Tibial nerve (tissue), 4 donors: Measurements from ENCODE around the gene SH3BGR. TPM values are rescaled to one million over a fixed set of nuclear protein-coding genes. Genes with fewer than 3 reads are reported as not detected.

ENCODE experiments used
- DNase-seq, 2 donors: peaks; one replicate each; pipeline ENCODE4 v3.0.0-alpha.2; 2019; ENCODE audit warnings: low spot score in 2 of 2
- H3K27ac ChIP-seq, 4 donors: fragments of 200-600 bp; sonication (generic) in 3 of 4; one replicate each; pipeline ENCODE4 v1.5.1; 2017 to 2019; ENCODE audit warnings: mild to moderate bottlenecking in 1 of 4
- H3K27me3 ChIP-seq, 2 donors: fragments of 200-600 bp; sonication (generic) in 1 of 2; one replicate each; pipeline versions ENCODE4 v1.5.1 to v1.6.0; 2017 to 2019
- H3K36me3 ChIP-seq, 3 donors: fragments of 200-600 bp; sonication (generic); one replicate each; pipeline ENCODE4 v1.5.1; 2018 to 2019
- H3K4me1 ChIP-seq, 4 donors: fragments of 200-600 bp; sonication (generic) in 3 of 4; one replicate each; pipeline ENCODE4 v1.5.1; 2017 to 2019
- H3K4me3 ChIP-seq, 4 donors: fragments of 200-600 bp; sonication (generic) in 3 of 4; one replicate each; pipeline ENCODE4 v1.5.1; 2017 to 2019; ENCODE audit warnings: mild to moderate bottlenecking in 1 of 4, moderate library complexity in 1 of 4
- H3K9me3 ChIP-seq, 4 donors: fragments of 200-600 bp; sonication (generic) in 3 of 4; one replicate each; pipeline ENCODE4 v1.5.1; 2017 to 2019
- EP300 ChIP-seq, 2 donors: sonication (generic); formaldehyde crosslinking; IDR thresholded peaks; one replicate each; pipeline ENCODE4 v1.6.1; 2017; ENCODE audit warnings: antibody characterized with exemption in 2 of 2, mild to moderate bottlenecking in 1 of 2
- POLR2A ChIP-seq, 2 donors: fragments of 450-650 bp; IDR thresholded peaks; one replicate each; pipeline ENCODE4 v1.6.1; 2017; ENCODE audit warnings: antibody characterized with exemption in 2 of 2, mild to moderate bottlenecking in 2 of 2, moderate library complexity in 2 of 2
- WGBS, 2 donors: methylation state at CpG; one replicate each; pipeline ENCODE4 v1.1.5; 2018; 5-methylcytosine and 5-hydroxymethylcytosine counted together
- total RNA-seq, 4 donors: library from RNA; depleted of rRNA; stranded (reverse); fragments of >200 nt; gene quantifications; one replicate each; pipeline ENCODE4 v1.1.0, GENCODE V29; 2016
- TF ChIP-seq, protein P1 (sequence below), 5 experiments: fragments of 200-600 bp in 3 of 5; fragments of 450-650 bp in 2 of 5; sonication (generic) in 3 of 5; IDR thresholded peaks; one replicate each; pipeline ENCODE4 v1.5.1; 2016 to 2019; ENCODE audit warnings: antibody characterized with exemption in 5 of 5, mild to moderate bottlenecking in 3 of 5, moderate library complexity in 2 of 5

Gene SH3BGR
- total RNA-seq, 4 donors from 2014 or later: 2.4 to 9.6 (median 4.4) TPM

DNA sequence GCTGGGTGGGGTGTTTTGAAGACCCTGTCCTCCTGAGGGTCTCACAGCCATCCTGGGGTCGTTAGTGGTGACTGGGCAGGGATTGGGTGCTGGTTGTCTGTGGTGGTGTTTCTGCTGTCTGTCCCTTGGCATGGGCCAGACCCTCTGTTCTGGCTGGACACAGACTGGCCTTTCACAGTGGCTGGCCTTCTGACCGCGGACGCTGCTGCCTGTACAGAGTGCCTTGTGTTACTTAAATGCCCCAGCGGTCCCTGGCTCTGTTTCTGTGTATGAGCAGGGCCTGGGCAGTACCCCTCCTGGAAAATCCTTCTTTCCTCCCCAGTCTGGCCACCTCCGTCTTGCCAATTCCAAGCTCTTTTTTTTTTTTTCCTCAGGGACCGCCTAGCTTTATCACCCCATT is 50.9 kb downstream of the SH3BGR start:
- Histone ChIP-seq H3K9me3 (no peaks in the 10 kb centered on the region), H3K36me3 (no peaks in the 10 kb centered on the region), H3K27ac (peak overlapping the region in 2 of 4 donors; percentile 16 to 38), H3K4me1 (peaks cover 0 to 23% (median 8%) of the 10 kb centered on the region in 4 donors), H3K4me3 (no peak overlapping the region), H3K27me3 (no peaks in the 10 kb centered on the region)
- no peak for TF ChIP-seq EP300 (IDR thresholded peaks at IDR 0.05)
- no peak for TF ChIP-seq POLR2A (IDR thresholded peaks at IDR 0.05)
- TF ChIP-seq, protein P1, sequence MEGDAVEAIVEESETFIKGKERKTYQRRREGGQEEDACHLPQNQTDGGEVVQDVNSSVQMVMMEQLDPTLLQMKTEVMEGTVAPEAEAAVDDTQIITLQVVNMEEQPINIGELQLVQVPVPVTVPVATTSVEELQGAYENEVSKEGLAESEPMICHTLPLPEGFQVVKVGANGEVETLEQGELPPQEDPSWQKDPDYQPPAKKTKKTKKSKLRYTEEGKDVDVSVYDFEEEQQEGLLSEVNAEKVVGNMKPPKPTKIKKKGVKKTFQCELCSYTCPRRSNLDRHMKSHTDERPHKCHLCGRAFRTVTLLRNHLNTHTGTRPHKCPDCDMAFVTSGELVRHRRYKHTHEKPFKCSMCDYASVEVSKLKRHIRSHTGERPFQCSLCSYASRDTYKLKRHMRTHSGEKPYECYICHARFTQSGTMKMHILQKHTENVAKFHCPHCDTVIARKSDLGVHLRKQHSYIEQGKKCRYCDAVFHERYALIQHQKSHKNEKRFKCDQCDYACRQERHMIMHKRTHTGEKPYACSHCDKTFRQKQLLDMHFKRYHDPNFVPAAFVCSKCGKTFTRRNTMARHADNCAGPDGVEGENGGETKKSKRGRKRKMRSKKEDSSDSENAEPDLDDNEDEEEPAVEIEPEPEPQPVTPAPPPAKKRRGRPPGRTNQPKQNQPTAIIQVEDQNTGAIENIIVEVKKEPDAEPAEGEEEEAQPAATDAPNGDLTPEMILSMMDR (IDR thresholded peaks at IDR 0.05): no peak
- 21 to 40% methylated on average over 7 of the region's 7 CpGs for WGBS, 2 donors
- DNase-seq: no peak

DNA sequence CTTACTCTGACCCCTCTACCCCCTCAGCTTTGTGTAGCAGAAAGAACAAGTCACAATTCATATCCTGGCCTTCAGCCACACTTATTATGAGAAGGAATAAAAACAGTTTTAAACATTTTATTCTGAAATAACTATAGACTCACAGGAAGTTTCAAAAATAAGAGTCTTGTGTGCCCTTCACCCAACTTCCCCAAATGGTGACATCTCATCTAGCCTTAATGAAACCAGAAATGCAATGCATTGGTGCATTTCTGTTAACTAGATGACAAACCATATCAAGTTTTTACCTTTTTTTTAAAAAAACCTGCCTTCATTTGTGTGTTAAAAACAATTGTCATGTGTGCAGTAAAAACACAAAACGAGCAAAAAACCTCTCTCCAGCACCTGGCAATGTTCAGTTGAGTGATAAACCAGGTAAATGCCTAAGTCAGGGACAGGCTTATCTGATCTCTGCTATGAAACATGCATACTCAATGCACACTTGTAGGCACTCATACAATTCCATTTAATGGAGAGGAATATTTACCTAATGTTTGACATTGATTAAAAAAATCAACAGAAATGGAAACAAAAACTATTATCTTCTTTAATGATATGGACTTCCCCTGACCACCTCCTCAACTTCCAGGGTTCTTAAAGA is 51.5 kb downstream of the SH3BGR start:
- Histone ChIP-seq H3K27ac (peak overlapping the region in 1 of 4 donors; percentile 38), H3K4me3 (no peak overlapping the region), H3K27me3 (no peaks in the 10 kb centered on the region), H3K36me3 (no peaks in the 10 kb centered on the region), H3K4me1 (peaks cover 0 to 23% (median 8%) of the 10 kb centered on the region in 4 donors), H3K9me3 (no peaks in the 10 kb centered on the region)
- WGBS, 2 donors: 26 to 48% methylated on average over 1 of the region's 1 CpG
- no peak for DNase-seq
- no peak for TF ChIP-seq POLR2A (IDR thresholded peaks at IDR 0.05)
- TF ChIP-seq EP300 (IDR thresholded peaks at IDR 0.05): no peak
- TF ChIP-seq, protein P1 (IDR thresholded peaks at IDR 0.05): no peak

DNA sequence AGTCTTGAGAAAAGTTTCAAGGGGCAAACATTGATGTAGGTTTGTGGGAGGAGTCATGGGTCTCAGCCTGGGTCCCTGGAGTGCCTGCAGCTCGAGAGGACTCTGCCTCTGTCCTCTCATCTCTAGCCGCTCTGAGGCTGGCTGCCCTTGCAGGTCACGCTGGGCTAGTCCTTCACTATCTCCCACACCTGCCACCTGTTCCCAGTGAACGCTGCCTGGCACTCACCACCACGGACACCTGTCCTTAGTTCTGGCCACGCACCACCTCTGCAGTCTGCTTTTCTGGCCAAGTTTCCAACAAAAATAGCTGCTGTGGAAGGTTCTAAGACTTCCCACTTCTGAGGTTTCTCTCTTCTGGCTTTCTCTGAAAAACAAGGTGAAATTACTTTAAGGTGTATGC is 52.5 kb downstream of the SH3BGR start:
- H3K27me3 ChIP-seq: no peaks in the 10 kb centered on the region
- H3K4me3 ChIP-seq: no peak overlapping the region
- H3K36me3 ChIP-seq: no peaks in the 10 kb centered on the region
- WGBS, 2 donors: 80 to 91% methylated on average over 6 of the region's 6 CpGs
- H3K9me3 ChIP-seq: no peaks in the 10 kb centered on the region
- no peak for DNase-seq
- H3K27ac ChIP-seq: no peak overlapping the region
- TF ChIP-seq POLR2A (IDR thresholded peaks at IDR 0.05) (no peak), EP300 (IDR thresholded peaks at IDR 0.05) (no peak)
- TF ChIP-seq, protein P1 (IDR thresholded peaks at IDR 0.05): no peak
- peaks cover 0 to 23% (median 8%) of the 10 kb centered on the region in 4 donors for H3K4me1 ChIP-seq

DNA sequence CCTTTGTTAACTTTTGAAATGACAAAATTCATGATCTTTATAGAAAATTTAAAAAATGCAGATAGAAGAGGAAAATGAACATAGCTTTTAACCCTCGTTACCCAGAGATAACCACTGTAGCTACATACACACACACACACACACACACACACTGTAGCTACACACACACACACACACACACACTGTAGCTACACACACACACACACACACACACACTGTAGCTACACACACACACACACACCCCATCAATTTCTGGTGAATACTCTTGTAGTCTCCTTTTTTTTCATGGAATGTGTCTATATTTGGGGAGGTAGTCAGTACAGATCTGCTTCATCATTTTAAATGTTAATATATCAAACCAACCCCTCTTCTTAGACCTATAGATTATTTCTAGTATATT is 58.5 kb downstream of the SH3BGR start:
- no peaks in the 10 kb centered on the region for H3K4me1 ChIP-seq
- H3K27me3 ChIP-seq: no peaks in the 10 kb centered on the region
- no peaks in the 10 kb centered on the region for H3K36me3 ChIP-seq
- 92 to 100% methylated on average over 1 of the region's 1 CpG for WGBS, 2 donors
- no peak for DNase-seq
- no peak overlapping the region for H3K27ac ChIP-seq
- H3K4me3 ChIP-seq: no peak overlapping the region
- TF ChIP-seq, protein P1 (IDR thresholded peaks at IDR 0.05): no peak
- TF ChIP-seq POLR2A (IDR thresholded peaks at IDR 0.05) (no peak), EP300 (IDR thresholded peaks at IDR 0.05) (no peak)
- H3K9me3 ChIP-seq: no peaks in the 10 kb centered on the region

DNA sequence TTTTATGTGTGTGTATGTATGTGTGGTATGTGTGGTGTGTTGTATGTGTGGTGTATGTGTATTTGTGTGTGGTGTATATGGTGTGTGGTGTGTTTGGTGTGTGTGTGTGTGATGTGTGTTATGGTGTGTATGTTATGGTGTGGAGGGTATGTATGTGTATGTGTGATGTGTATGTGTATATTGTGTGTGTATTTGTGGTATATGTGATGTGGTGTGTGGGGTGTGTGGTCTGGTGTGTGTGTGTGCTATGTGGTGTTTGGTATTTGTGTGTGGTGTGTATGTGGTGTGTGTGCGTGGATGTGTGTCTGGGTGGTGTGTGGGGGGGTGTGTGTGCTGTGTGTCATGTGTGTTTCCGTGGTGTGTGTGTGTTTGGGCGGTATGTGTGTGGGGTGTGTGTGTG is 59.3 kb downstream of the SH3BGR start:
- Histone ChIP-seq H3K36me3 (no peaks in the 10 kb centered on the region), H3K27me3 (no peaks in the 10 kb centered on the region), H3K9me3 (no peaks in the 10 kb centered on the region), H3K27ac (no peak overlapping the region), H3K4me1 (no peaks in the 10 kb centered on the region), H3K4me3 (no peak overlapping the region)
- no peak for TF ChIP-seq POLR2A (IDR thresholded peaks at IDR 0.05)
- TF ChIP-seq, protein P1 (IDR thresholded peaks at IDR 0.05): no peak
- no peak for TF ChIP-seq EP300 (IDR thresholded peaks at IDR 0.05)
- 91 to 99% methylated on average over 3 of the region's 3 CpGs for WGBS, 2 donors
- no peak for DNase-seq
